Right kidney (tissue), 1 donor: Measurements from ENCODE around the gene PLAGL1.
A peak's percentile ranks its signal among the peaks of the same experiment; 100 is the strongest.
"Not testable (repeated sequence)": the region's sequence is repeated elsewhere in the genome, so short reads cannot be mapped to it uniquely, and the experiment has no call there.

Experiments used
- DNase-seq: peaks from one replicate; pipeline ENCODE4 v3.0.0-alpha.2; 2016

The PLAGL1 gene

DNA sequence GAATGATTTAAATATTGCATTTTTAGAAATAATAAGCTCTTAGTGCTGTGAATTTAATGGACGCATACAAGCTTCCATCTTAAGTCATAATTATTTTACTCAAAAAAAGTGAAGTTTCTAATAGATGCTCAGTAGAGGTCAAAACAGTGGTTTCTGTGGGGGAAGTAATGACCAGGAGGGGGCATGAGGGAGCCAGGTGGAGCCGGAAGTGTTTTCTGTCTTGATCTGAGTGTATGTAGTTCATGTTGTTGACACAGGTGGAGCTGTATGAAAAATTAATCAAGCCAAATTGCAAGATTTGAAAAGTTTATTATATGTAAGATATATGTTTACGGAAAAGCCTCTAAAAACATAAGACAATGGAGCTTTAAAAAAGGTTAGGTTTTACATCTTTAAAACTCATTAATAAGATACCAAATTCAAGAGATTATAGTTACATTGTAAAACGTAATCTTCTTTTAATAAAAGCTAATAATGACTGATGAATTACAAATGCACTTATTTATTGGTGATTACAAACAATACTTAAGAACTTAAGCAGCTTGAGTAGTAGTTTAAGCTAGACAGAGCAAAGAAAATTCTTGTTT lies 68.0 kb downstream of the PLAGL1 start:
- no peak for DNase-seq

DNA sequence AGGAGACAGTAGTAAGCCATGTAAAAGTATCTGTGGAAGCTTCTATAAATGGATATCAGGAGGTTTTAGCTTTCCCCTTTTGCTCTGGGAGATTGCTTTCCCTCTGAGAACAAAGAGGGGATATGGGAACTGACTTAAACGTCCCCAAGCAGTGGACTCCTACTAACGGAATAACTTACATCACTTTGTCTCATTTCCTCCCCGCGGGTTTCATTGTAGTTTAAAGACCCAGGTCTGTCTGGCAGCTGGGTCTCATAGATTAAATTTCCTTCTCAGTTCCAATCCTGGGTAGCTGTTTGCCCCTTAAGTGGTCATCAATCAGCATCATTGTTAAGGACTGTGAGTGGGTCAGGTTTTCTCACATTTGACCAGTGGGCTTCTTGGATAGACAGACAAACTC lies 68.7 kb downstream of the PLAGL1 start:
- no peak for DNase-seq

DNA sequence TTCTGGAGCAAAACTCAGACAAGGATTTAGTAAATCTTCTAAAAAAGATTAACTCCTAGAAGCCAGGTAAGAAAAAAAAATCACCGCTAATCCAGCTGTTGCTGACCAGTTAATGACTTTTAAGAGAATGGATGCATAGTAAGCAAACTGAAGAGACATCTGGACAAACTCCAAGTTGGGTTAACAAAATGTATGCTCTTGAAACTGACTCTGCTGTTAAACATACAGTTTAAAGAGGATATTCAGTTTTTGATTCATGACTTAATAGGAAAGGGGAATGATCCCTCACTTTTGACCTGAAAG lies 70.4 kb downstream of the PLAGL1 start:
- no peak for DNase-seq

GRCh38 chr6:143936778-143937667 lies 71.0 kb downstream of the PLAGL1 start:
- DNase-seq: no peak

DNA sequence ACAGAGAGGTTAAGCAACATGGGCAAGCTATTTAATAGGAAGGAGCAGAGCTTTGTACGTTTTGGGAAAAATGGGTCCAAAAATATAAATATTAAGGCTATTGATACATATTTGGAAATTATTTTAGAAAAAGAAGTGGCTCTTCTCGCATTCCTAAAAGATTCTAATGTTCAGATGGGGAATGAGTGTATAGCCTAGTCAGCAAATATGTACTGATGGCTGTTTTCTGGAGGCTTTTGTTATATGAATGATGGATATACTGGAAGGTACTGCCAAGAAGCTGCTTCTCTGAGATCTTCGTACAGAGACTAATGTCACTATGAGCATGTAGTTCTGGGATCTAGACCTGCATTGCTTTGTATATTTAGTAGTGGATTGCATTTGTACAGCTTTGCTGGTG lies 71.7 kb downstream of the PLAGL1 start:
- DNase-seq: no peak

- no peak for DNase-seq
Observed at GRCh38 chr6:143934867-143935266, 73.2 kb downstream of the PLAGL1 start.

DNA sequence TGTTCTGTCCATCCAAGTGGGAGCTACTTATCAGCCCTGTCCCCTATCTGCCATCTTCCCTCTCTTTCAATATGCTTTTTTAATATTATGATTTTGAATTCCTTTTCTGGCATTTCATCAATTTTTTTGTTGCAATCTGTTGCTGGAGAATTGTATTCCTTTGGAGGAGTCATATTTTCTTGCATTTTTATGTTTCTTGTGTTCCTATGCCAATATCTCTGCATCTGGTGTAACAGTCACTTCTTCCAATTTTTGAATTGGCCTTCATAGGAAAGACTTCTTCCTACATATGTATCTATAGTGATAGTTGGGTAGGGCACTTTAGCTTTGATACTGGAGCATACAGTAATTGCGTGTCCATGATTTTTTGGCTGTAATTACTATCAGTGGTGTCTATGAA lies 73.7 kb downstream of the PLAGL1 start:
- DNase-seq: no peak

GRCh38 chr6:143929975-143930374 lies 78.1 kb downstream of the PLAGL1 start:
- DNase-seq: no peak

DNA sequence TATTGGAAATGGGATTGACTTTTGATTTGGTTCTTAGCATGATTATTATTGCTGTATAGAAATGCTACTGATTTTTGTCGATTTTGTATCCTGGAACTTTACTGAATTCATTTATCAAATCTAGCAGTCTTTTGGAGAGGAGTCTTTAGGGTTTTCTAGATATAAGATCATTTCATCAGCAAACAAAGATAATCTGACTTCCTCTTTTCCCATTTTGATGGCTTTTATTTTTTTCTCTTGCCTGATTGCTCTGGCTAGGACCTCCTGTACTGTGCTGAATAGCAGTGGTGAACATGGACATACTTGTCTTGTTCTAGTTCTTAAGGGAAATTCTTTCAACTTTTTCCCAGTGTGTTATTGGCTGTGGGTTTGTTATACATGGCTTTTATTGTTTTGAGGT lies 79.2 kb downstream of the PLAGL1 start:
- DNase-seq: no peak

GRCh38 chr6:143917026-143917425 lies 91.0 kb downstream of the PLAGL1 start:
- not testable (repeated sequence) for DNase-seq

DNA sequence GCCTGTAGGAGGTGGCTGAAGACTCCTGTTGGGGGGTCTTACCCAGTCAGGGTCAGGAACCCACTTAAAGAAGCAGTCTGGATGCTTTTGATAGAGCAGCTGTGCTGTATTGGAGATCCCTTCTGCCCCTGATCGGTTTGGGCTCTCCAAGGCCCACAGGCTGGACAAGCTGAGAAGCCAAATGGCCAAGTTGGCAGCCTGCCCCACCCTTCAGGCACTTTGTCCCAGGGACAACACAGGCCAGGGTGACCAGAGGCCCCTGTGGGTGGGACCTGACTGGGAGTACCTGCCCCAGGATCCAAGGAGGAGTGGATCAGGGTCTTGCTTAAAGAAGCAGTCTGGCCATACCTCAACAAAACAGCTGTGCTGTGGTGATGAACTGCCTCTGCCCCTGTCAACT lies 95.4 kb downstream of the PLAGL1 start:
- DNase-seq: no peak

GRCh38 chr6:143911028-143911427 lies 97.0 kb downstream of the PLAGL1 start:
- no peak for DNase-seq

DNA sequence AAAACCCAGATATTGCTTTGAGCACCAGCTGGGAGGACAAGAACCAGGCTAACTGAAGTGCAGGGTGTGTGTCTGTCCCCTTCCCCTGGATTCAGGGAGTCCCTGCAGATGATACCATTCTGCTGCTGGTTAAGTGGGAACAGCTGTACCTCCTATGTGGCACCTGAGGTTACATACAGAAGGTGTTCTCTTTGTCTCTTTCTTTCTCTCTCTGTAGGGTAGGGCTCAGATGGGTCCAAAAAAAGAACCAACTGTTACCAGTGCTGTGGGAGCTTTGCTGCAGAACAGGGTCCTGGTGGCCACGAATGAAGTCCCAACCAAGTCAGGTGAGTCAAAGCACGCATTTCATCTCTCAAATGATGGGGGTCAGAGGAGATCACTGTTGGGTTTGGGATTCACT lies 105.2 kb downstream of the PLAGL1 start:
- no peak for DNase-seq

GRCh38 chr6:143901885-143902750 lies 105.9 kb downstream of the PLAGL1 start:
- DNase-seq: peak; percentile 46

GRCh38 chr6:143900358-143900757 lies 107.7 kb downstream of the PLAGL1 start:
- no peak for DNase-seq

- no peak for DNase-seq
Observed at GRCh38 chr6:143896126-143896860, 111.8 kb downstream of the PLAGL1 start.

DNA sequence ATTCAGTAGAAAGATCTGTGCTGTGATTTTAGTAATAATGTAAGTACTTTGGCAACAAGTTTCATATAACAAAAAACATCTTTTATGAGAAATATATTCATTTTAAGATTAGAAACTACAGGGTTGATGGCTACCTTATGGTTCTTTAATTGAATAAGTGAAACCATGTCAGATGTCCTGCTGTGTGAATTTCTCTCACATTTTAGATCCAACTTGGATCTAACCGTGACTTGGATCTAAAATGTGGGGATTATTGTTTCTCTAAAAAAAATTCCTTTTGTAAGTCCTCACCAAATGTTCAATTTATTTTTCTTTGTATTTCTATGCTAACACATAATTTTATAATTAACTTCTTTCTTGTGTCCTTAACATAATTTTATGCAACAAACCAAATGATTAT lies 113.4 kb downstream of the PLAGL1 start:
- no peak for DNase-seq
